ENCODE results near the gene FOSL2.
A peak's percentile ranks its signal among the peaks of the same experiment; 100 is the strongest.

The FOSL2 gene

GRCh38 chr2:28422908-28423741 lies 30.5 kb downstream of the FOSL2 start:
- no peaks in the 10 kb centered on the region for H3K27me3 ChIP-seq (ENCODE audit: insufficient read depth, low read length, poor library complexity)
- H3K36me3 ChIP-seq (ENCODE audit: insufficient read depth, low read length) = no peaks in the 10 kb centered on the region
- H3K4me2 ChIP-seq (ENCODE audit: insufficient read depth, low read length) = peak overlapping the region; percentile 44
- peak overlapping the region; percentile 68 for H3K27ac ChIP-seq (ENCODE audit: low read length)
- no peak for ATAC-seq (ENCODE audit: insufficient read depth, low read depth)
- peak overlapping the region; percentile 69 for H2AFZ ChIP-seq (ENCODE audit: low read depth, low read length)
- peak overlapping the region; percentile 15 for H3K9ac ChIP-seq (ENCODE audit: low read depth, low read length)
- TF ChIP-seq, protein P1, sequence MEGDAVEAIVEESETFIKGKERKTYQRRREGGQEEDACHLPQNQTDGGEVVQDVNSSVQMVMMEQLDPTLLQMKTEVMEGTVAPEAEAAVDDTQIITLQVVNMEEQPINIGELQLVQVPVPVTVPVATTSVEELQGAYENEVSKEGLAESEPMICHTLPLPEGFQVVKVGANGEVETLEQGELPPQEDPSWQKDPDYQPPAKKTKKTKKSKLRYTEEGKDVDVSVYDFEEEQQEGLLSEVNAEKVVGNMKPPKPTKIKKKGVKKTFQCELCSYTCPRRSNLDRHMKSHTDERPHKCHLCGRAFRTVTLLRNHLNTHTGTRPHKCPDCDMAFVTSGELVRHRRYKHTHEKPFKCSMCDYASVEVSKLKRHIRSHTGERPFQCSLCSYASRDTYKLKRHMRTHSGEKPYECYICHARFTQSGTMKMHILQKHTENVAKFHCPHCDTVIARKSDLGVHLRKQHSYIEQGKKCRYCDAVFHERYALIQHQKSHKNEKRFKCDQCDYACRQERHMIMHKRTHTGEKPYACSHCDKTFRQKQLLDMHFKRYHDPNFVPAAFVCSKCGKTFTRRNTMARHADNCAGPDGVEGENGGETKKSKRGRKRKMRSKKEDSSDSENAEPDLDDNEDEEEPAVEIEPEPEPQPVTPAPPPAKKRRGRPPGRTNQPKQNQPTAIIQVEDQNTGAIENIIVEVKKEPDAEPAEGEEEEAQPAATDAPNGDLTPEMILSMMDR (IDR thresholded peaks at IDR 0.05; ENCODE audit: borderline replicate concordance, extremely low read depth, low read length, poor library complexity, severe bottlenecking) = no peak
- TF ChIP-seq EZH2 (IDR thresholded peaks at IDR 0.05; ENCODE audit: borderline replicate concordance, low read depth, low read length, severe bottlenecking) = no peak
- H3K4me3 ChIP-seq (ENCODE audit: low read depth in 1 of 2, low read length in 2 of 2) = peak overlapping the region in 1 of 2 experiments; percentile 25; a peak in 1 of 4 replicates
- H3K9me3 ChIP-seq (ENCODE audit: insufficient read depth, low read length, severe bottlenecking) = no peaks in the 10 kb centered on the region
- H4K20me1 ChIP-seq (ENCODE audit: insufficient read depth, low read length) = no peaks in the 10 kb centered on the region
- peaks cover 32% of the 10 kb centered on the region for H3K4me1 ChIP-seq (ENCODE audit: insufficient read depth, low read length)
- no peaks in the 10 kb centered on the region for H3K79me2 ChIP-seq (ENCODE audit: insufficient read depth, low read length)
- no peak for DNase-seq

- Histone ChIP-seq H3K79me2 (ENCODE audit: insufficient read depth, low read length) (no peaks in the 10 kb centered on the region), H3K4me1 (ENCODE audit: insufficient read depth, low read length) (peaks cover 32% of the 10 kb centered on the region), H3K27ac (ENCODE audit: low read length) (peak overlapping the region; percentile 68), H4K20me1 (ENCODE audit: insufficient read depth, low read length) (no peaks in the 10 kb centered on the region), H3K9me3 (ENCODE audit: insufficient read depth, low read length, severe bottlenecking) (no peaks in the 10 kb centered on the region), H3K36me3 (ENCODE audit: insufficient read depth, low read length) (no peaks in the 10 kb centered on the region), H3K9ac (ENCODE audit: low read depth, low read length) (peak overlapping the region; percentile 15), H2AFZ (ENCODE audit: low read depth, low read length) (peak overlapping the region; percentile 69), H3K4me2 (ENCODE audit: insufficient read depth, low read length) (peak overlapping the region; percentile 44), H3K4me3 (ENCODE audit: low read depth in 1 of 2, low read length in 2 of 2) (peak overlapping the region in 1 of 2 experiments; percentile 25; a peak in 1 of 4 replicates), H3K27me3 (ENCODE audit: insufficient read depth, low read length, poor library complexity) (no peaks in the 10 kb centered on the region)
- ATAC-seq (ENCODE audit: insufficient read depth, low read depth) = peak; percentile 79
- DNase-seq = peak; percentile 58
- TF ChIP-seq, protein P1 (IDR thresholded peaks at IDR 0.05; ENCODE audit: borderline replicate concordance, extremely low read depth, low read length, poor library complexity, severe bottlenecking) = no peak
Observed at GRCh38 chr2:28423856-28424605, 31.4 kb downstream of the FOSL2 start.

DNA sequence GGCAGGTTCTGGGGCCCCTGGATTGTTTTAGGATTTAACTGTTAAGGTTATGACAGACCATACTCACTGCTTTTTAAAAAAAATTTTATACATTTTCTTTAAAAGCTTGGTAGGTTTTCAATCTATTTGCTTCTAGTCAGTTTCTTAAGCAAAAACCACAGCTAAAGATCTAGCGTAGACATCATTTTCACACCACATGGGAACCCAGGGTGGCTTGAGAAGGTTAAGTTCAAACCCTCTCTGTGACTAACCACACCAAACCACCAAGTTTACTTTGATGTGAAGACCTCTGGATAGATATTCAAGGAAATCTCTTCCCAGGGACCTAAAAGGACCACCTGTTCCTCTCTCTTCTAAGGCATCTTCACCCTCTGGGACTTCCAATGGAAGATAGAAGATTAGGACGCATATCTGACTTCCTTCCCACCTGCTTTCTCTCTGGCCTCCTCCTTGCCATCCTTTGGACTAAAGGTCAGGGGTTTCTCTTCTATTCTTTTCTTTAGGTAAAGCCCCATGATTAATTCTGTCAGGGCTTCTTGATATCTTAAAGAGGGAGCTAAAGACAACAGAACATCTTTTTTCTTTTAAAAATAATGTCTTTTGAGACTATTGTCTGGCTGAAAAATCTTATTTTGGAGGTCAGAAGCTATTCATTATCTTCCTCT lies 32.3 kb downstream of the FOSL2 start:
- peak; percentile 61 for DNase-seq
- H3K36me3 ChIP-seq (ENCODE audit: insufficient read depth, low read length) = no peaks in the 10 kb centered on the region
- H3K27me3 ChIP-seq (ENCODE audit: insufficient read depth, low read length, poor library complexity) = no peaks in the 10 kb centered on the region
- H3K79me2 ChIP-seq (ENCODE audit: insufficient read depth, low read length) = no peaks in the 10 kb centered on the region
- 0 out of 2 replicates have a peak overlapping the region, but pooled peaks have one; percentile 15 for H3K9ac ChIP-seq (ENCODE audit: low read depth, low read length)
- TF ChIP-seq, protein P1 (IDR thresholded peaks at IDR 0.05; ENCODE audit: borderline replicate concordance, extremely low read depth, low read length, poor library complexity, severe bottlenecking) = no peak
- TF ChIP-seq EZH2 (IDR thresholded peaks at IDR 0.05; ENCODE audit: borderline replicate concordance, low read depth, low read length, severe bottlenecking) = no peak
- H3K4me1 ChIP-seq (ENCODE audit: insufficient read depth, low read length) = peaks cover 32% of the 10 kb centered on the region
- H3K4me3 ChIP-seq (ENCODE audit: low read depth in 1 of 2, low read length in 2 of 2) = no peak overlapping the region
- peak overlapping the region; percentile 44 for H3K4me2 ChIP-seq (ENCODE audit: insufficient read depth, low read length)
- H4K20me1 ChIP-seq (ENCODE audit: insufficient read depth, low read length) = no peaks in the 10 kb centered on the region
- H3K27ac ChIP-seq (ENCODE audit: low read length) = peak overlapping the region; percentile 68
- no peaks in the 10 kb centered on the region for H3K9me3 ChIP-seq (ENCODE audit: insufficient read depth, low read length, severe bottlenecking)
- H2AFZ ChIP-seq (ENCODE audit: low read depth, low read length) = 0 out of 2 replicates have a peak overlapping the region, but pooled peaks have one; percentile 69
- peak; percentile 82 for ATAC-seq (ENCODE audit: insufficient read depth, low read depth)
